HCT116 (cell line): ENCODE results near the gene CDK2AP2. TPM values are rescaled to one million over a fixed set of nuclear protein-coding genes. Genes with fewer than 3 reads are reported as not detected.
A peak's percentile ranks its signal among the peaks of the same experiment; 100 is the strongest.

Experiments
- ATAC-seq: fragments of 200-7000 bp; cut with Tn5 transposase; 2 replicates; pipeline ENCODE4 v1.9.1; 2020; ENCODE audit warnings: mild to moderate bottlenecking, moderate library complexity
- BruUV-seq: library from RNA; stranded (reverse); fragments of 400-500 nt; replicated peaks from 2 replicates; lab custom pipeline; 2021; lab: Mats Ljungman, UMichigan
- CTCF ChIA-PET: fragments of 300-600 bp; sonication (Branson Sonifier 250); formaldehyde crosslinking; loops from one replicate; lab custom pipeline; 2021; ENCODE audit warnings: antibody characterized with exemption; lab: Charles Lee
- POLR2A ChIA-PET: fragments of 300-600, 350-600 bp; sonication (Branson Sonifier 250); formaldehyde crosslinking; loops from one replicate; lab custom pipeline; 2021; ENCODE audit warnings: antibody characterized with exemption; lab: Charles Lee
- RAD21 ChIA-PET, 2 experiments: fragments of 300-600 bp; sonication (Branson Sonifier 250); formaldehyde crosslinking; loops; one replicate each; lab custom pipeline; 2023; ENCODE audit warnings: low total read pairs in 2 of 2; ENCODE audit not compliant: uncharacterized antibody in 2 of 2, unreplicated experiment in 2 of 2, low non-redundant PET in 1 of 2; lab: Charles Lee
- DNase-seq: peaks from one replicate; pipeline ENCODE4 v3.0.0-alpha.2; 2010; ENCODE audit warnings: low read depth, low spot score
- H2AFZ ChIP-seq: fragments of 200-600 bp; shearing (Covaris generic), sonication (generic); 2 replicates; pipeline ENCODE4 v1.6.1; 2017; ENCODE audit warnings: low read depth, mixed run types, mixed read lengths, antibody characterized with exemption, low read length; ENCODE audit not compliant: poor library complexity, severe bottlenecking
- H3K27ac ChIP-seq: 2 replicates; pipeline ENCODE4 v1.5.1; 2012; ENCODE audit warnings: low read depth, low read length
- H3K27me3 ChIP-seq: fragments of 200-600 bp; sonication (generic); 2 replicates; pipeline ENCODE4 v1.6.1; 2016; ENCODE audit warnings: mixed run types, low read length, mixed read lengths; ENCODE audit not compliant: insufficient read depth
- H3K36me3 ChIP-seq, 2 experiments: fragments of 200-500 bp in 1 of 2; fragments of 200-600 bp in 1 of 2; sonication (Bioruptor generic) in 1 of 2; sonication (generic) in 1 of 2; 2 replicates each; pipeline versions ENCODE4 v1.5.1 to v1.6.1; 2014 to 2016; ENCODE audit warnings: low read length in 2 of 2, inconsistent platforms in 1 of 2, mixed read lengths in 1 of 2, mixed run types in 1 of 2; ENCODE audit not compliant: insufficient read depth in 2 of 2, control insufficient read depth in 1 of 2
- H3K4me1 ChIP-seq, 2 experiments: fragments of 200-600 bp in 1 of 2; sonication (generic) in 1 of 2; 2 replicates each; pipeline versions ENCODE4 v1.5.1 to v1.6.1; 2012 to 2017; ENCODE audit warnings: low read length in 2 of 2, inconsistent platforms in 1 of 2, mild to moderate bottlenecking in 1 of 2, mixed read lengths in 1 of 2, mixed run types in 1 of 2, moderate library complexity in 1 of 2; ENCODE audit not compliant: insufficient read depth in 2 of 2, control insufficient read depth in 1 of 2
- H3K4me2 ChIP-seq: fragments of 200-600 bp; sonication (generic); 2 replicates; pipeline ENCODE4 v1.6.1; 2017; ENCODE audit warnings: mixed run types, low read length, mixed read lengths
- H3K4me3 ChIP-seq, 2 experiments: fragments of 200-600 bp in 1 of 2; sonication (generic) in 1 of 2; replicated peaks in 1 of 2; 2 replicates each; pipeline ENCODE4 v1.5.1; 2011 to 2016; ENCODE audit warnings: low read length in 2 of 2, control low read depth in 1 of 2, low read depth in 1 of 2, mild to moderate bottlenecking in 1 of 2, mixed read lengths in 1 of 2, mixed run types in 1 of 2
- H3K79me2 ChIP-seq: fragments of 200-600 bp; sonication (generic); 2 replicates; pipeline ENCODE4 v1.6.1; 2017; ENCODE audit warnings: mild to moderate bottlenecking, mixed run types, low read length, moderate library complexity, mixed read lengths; ENCODE audit not compliant: insufficient read depth
- H3K9ac ChIP-seq: fragments of 200-600 bp; sonication (generic); 2 replicates; pipeline ENCODE4 v1.6.1; 2016; ENCODE audit warnings: low read length, mixed read lengths
- H3K9me2 ChIP-seq: fragments of 200-600 bp; sonication (generic), shearing (Covaris generic); 2 replicates; pipeline ENCODE4 v1.6.1; 2017; ENCODE audit warnings: mixed run types, mild to moderate bottlenecking, moderate library complexity; ENCODE audit not compliant: insufficient read depth
- H3K9me3 ChIP-seq, 2 experiments: fragments of 200-500 bp in 1 of 2; fragments of 200-600 bp in 1 of 2; sonication (Bioruptor generic) in 1 of 2; sonication (generic) in 1 of 2; 2 replicates each; pipeline ENCODE4 v1.6.1; 2014 to 2017; ENCODE audit warnings: low read length in 2 of 2, mixed read lengths in 2 of 2, inconsistent platforms in 1 of 2, low read depth in 1 of 2, mild to moderate bottlenecking in 1 of 2, mixed run types in 1 of 2, moderate library complexity in 1 of 2; ENCODE audit not compliant: control insufficient read depth in 1 of 2, insufficient read depth in 1 of 2
- H4K20me1 ChIP-seq: fragments of 200-600 bp; sonication (generic), shearing (Covaris generic); 2 replicates; pipeline ENCODE4 v1.6.1; 2017; ENCODE audit warnings: mixed run types, mild to moderate bottlenecking, moderate library complexity; ENCODE audit not compliant: insufficient read depth
- EGR1 ChIP-seq: IDR thresholded peaks from 2 replicates; pipeline ENCODE4 v1.6.1; 2012; ENCODE audit warnings: low read depth
- ELF1 ChIP-seq: IDR thresholded peaks from 2 replicates; pipeline ENCODE4 v1.6.1; 2012; ENCODE audit warnings: low read depth, borderline replicate concordance
- EZH2 ChIP-seq: fragments of 200-600 bp; sonication (generic); IDR thresholded peaks from 2 replicates; pipeline ENCODE4 v1.6.1; 2017; ENCODE audit warnings: antibody characterized with exemption, mixed run types
- EZH2phosphoT487 ChIP-seq: fragments of 200-600 bp; IDR thresholded peaks from 2 replicates; pipeline ENCODE4 v1.6.1; 2018; ENCODE audit warnings: antibody characterized with exemption, borderline replicate concordance
- FOSL1 ChIP-seq: IDR thresholded peaks from 2 replicates; pipeline ENCODE4 v1.6.1; 2012; ENCODE audit warnings: low read depth
- JUND ChIP-seq: IDR thresholded peaks from 2 replicates; pipeline ENCODE4 v1.6.1; 2012
- POLR2A ChIP-seq: IDR thresholded peaks from 2 replicates; pipeline ENCODE4 v1.7.0; 2011; ENCODE audit warnings: borderline replicate concordance; ENCODE audit not compliant: insufficient read depth, insufficient read length; ENCODE audit errors: extremely low read depth
- POLR2AphosphoS5 ChIP-seq: IDR thresholded peaks from 2 replicates; pipeline ENCODE4 v1.6.1; 2011; ENCODE audit warnings: mild to moderate bottlenecking, low read depth, low read length, moderate library complexity
- SIN3A ChIP-seq: IDR thresholded peaks from 2 replicates; pipeline ENCODE4 v1.6.1; 2012; ENCODE audit warnings: low read depth
- SP1 ChIP-seq: IDR thresholded peaks from 2 replicates; pipeline ENCODE4 v1.6.1; 2012; ENCODE audit warnings: low read depth
- SRF ChIP-seq: IDR thresholded peaks from 2 replicates; pipeline ENCODE4 v1.6.1; 2012; ENCODE audit warnings: low read depth
- YY1 ChIP-seq: IDR thresholded peaks from 2 replicates; pipeline ENCODE4 v1.6.1; 2011; ENCODE audit warnings: low read length, low read depth, moderate library complexity, mild to moderate bottlenecking; ENCODE audit not compliant: insufficient replicate concordance; ENCODE audit errors: extremely low read depth
- ZFX ChIP-seq: fragments of 450-650 bp; IDR thresholded peaks from 2 replicates; pipeline ENCODE4 v1.6.1; 2017
- ZNF274 ChIP-seq: fragments of 200-500 bp; sonication (Bioruptor generic); IDR thresholded peaks from 2 replicates; pipeline ENCODE4 v1.6.1; 2014; ENCODE audit warnings: mild to moderate bottlenecking, low read depth, low read length, inconsistent platforms
- intact Hi-C: fragments of 100-400 bp; cut with micrococcal nuclease; formaldehyde crosslinking; loops from 2 replicates; pipeline ENCODE4 v1.10.0; 2022
- total RNA-seq: library from RNA; stranded (reverse); gene quantifications from one replicate; pipeline ENCODE4 v1.2.1, GENCODE V29; 2021; ENCODE audit not compliant: unreplicated experiment
- TF ChIP-seq, protein P1 (sequence below): IDR thresholded peaks from 2 replicates; pipeline ENCODE4 v1.6.1; 2011; ENCODE audit warnings: mild to moderate bottlenecking, low read length, moderate library complexity; ENCODE audit not compliant: insufficient replicate concordance; ENCODE audit errors: extremely low read depth
- TF ChIP-seq, protein P2 (sequence below): IDR thresholded peaks from 2 replicates; pipeline ENCODE4 v1.6.1; 2012
- TF ChIP-seq, protein P3 (sequence below): IDR thresholded peaks from 2 replicates; pipeline ENCODE4 v1.6.1; 2012; ENCODE audit warnings: low read depth
- TF ChIP-seq, protein P4 (sequence below), 3 experiments: fragments of 200-600 bp in 1 of 3; sonication (generic) in 1 of 3; IDR thresholded peaks in 2 of 3; conservative IDR thresholded peaks in 1 of 3; 2 replicates each; pipeline ENCODE4 v1.5.1; 2012 to 2017; ENCODE audit warnings: low read depth in 2 of 3, low read length in 2 of 3, antibody characterized with exemption in 1 of 3, borderline replicate concordance in 1 of 3, control low read depth in 1 of 3, mild to moderate bottlenecking in 1 of 3, mixed read lengths in 1 of 3, mixed run types in 1 of 3, moderate library complexity in 1 of 3; ENCODE audit not compliant: insufficient read depth in 1 of 3

CDK2AP2 gene
- total RNA-seq, 1 experiment from 2014 or later: 53.6 TPM

DNA sequence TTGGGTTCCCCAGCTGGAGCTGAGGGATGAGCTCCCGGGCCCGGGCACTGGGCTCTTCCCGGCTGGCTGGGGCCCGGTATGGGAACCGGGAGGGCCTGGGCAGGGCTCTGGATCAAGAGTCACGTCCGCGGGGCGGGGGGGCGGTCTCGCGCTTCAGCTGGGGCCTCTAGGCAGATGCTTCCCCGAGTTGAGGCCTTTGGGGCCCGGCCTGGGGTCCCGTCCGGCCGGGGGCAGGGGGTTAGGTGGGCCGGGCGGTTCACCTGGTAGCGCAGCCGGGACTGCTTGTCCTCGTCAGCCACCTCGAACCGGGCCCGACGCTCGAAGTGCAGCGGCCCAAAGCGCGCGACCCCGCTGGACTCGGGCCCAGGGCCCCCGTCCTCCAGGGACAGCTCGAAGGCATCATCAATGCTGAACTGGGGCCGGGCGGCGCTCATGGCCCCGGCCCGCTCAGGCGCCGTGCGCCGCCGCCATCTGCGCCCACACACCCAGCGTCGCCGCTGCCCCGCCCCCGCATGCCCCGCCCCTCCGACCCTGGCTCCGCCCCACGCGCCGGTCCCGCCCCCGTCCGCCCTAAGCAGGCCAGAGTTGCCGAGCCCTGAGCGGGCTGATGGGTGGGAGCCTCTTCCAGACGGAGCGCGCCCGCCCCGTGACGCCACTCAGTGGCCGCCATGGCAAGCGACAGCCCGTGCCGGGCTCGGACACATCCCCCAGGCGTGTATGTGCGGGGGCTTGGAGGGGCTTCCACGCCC, 39.0 kb downstream of the CDK2AP2 start, which contains the start of gene TMEM134:
TSS of gene TMEM134 (minus strand) at position 493 of the 749 bp plus-strand sequence. CDS start at position 434, 59 bp downstream.
- RAD21 ChIA-PET: interaction anchor here in 1 of 2 experiments (1.4 to 2.2 kb wide), 2 partner anchors 67 to 86 kb away, joined by 3 to 6 read pairs; partner anchors contain the start of gene PPP1CA
- H3K27ac ChIP-seq: peak within 1 kb of the TSS; percentile 88
- no peaks in the 10 kb centered on the region for H4K20me1 ChIP-seq
- H2AFZ ChIP-seq: no peak within 1 kb of the TSS
- no peaks in the 10 kb centered on the region for H3K9me2 ChIP-seq
- CTCF ChIA-PET: interaction anchor here (1.9 kb wide), 1 partner anchor 67 kb away, joined by 8 read pairs; the partner anchor contains the start of gene PPP1CA
- peak within 1 kb of the TSS; percentile 82 to 95 for H3K4me3 ChIP-seq
- DNase-seq: peak; percentile 82
- peaks cover 15% of the 10 kb centered on the region; the same call in 1 of the 2 replicates for H3K79me2 ChIP-seq
- no peaks in the 10 kb centered on the region for H3K9me3 ChIP-seq
- no peaks in the 10 kb centered on the region for H3K27me3 ChIP-seq
- intact Hi-C loops: loop anchor here (1.0 to 5.0 kb wide), 4 partner anchors 37 to 117 kb away; partner anchors contain the start of genes POLD4 and RPS6KB2
- POLR2A ChIA-PET: interaction anchor here (1.0 to 2.1 kb wide), 4 partner anchors 11 to 77 kb away, joined by 3 to 9 read pairs (median 3); partner anchors contain the start of genes AIP and RAD9A
- H3K4me2 ChIP-seq: peak within 1 kb of the TSS; percentile 100
- BruUV-seq: no TSS peak
- H3K4me1 ChIP-seq: peaks cover 25 to 45% of the 10 kb centered on the region in 2 experiments
- no peaks in the 10 kb centered on the region for H3K36me3 ChIP-seq
- H3K9ac ChIP-seq: peak within 1 kb of the TSS; percentile 95
- peak; percentile 71 for ATAC-seq
- TF ChIP-seq EZH2: no peak
- TF ChIP-seq EZH2phosphoT487: no peak
- TF ChIP-seq, protein P1, sequence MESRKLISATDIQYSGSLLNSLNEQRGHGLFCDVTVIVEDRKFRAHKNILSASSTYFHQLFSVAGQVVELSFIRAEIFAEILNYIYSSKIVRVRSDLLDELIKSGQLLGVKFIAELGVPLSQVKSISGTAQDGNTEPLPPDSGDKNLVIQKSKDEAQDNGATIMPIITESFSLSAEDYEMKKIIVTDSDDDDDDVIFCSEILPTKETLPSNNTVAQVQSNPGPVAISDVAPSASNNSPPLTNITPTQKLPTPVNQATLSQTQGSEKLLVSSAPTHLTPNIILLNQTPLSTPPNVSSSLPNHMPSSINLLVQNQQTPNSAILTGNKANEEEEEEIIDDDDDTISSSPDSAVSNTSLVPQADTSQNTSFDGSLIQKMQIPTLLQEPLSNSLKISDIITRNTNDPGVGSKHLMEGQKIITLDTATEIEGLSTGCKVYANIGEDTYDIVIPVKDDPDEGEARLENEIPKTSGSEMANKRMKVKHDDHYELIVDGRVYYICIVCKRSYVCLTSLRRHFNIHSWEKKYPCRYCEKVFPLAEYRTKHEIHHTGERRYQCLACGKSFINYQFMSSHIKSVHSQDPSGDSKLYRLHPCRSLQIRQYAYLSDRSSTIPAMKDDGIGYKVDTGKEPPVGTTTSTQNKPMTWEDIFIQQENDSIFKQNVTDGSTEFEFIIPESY: no peak
- no peak for TF ChIP-seq SP1
- TF ChIP-seq, protein P2, sequence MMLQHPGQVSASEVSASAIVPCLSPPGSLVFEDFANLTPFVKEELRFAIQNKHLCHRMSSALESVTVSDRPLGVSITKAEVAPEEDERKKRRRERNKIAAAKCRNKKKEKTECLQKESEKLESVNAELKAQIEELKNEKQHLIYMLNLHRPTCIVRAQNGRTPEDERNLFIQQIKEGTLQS: no peak
- TF ChIP-seq ZNF274: no peak
- peak; percentile 84 for TF ChIP-seq ZFX
- no peak for TF ChIP-seq EGR1
- peak; percentile 87 for TF ChIP-seq POLR2AphosphoS5
- no peak for TF ChIP-seq SIN3A
- TF ChIP-seq, protein P3, sequence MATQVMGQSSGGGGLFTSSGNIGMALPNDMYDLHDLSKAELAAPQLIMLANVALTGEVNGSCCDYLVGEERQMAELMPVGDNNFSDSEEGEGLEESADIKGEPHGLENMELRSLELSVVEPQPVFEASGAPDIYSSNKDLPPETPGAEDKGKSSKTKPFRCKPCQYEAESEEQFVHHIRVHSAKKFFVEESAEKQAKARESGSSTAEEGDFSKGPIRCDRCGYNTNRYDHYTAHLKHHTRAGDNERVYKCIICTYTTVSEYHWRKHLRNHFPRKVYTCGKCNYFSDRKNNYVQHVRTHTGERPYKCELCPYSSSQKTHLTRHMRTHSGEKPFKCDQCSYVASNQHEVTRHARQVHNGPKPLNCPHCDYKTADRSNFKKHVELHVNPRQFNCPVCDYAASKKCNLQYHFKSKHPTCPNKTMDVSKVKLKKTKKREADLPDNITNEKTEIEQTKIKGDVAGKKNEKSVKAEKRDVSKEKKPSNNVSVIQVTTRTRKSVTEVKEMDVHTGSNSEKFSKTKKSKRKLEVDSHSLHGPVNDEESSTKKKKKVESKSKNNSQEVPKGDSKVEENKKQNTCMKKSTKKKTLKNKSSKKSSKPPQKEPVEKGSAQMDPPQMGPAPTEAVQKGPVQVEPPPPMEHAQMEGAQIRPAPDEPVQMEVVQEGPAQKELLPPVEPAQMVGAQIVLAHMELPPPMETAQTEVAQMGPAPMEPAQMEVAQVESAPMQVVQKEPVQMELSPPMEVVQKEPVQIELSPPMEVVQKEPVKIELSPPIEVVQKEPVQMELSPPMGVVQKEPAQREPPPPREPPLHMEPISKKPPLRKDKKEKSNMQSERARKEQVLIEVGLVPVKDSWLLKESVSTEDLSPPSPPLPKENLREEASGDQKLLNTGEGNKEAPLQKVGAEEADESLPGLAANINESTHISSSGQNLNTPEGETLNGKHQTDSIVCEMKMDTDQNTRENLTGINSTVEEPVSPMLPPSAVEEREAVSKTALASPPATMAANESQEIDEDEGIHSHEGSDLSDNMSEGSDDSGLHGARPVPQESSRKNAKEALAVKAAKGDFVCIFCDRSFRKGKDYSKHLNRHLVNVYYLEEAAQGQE: no peak
- no peak for TF ChIP-seq SRF
- no peak for TF ChIP-seq FOSL1
- TF ChIP-seq, protein P4, sequence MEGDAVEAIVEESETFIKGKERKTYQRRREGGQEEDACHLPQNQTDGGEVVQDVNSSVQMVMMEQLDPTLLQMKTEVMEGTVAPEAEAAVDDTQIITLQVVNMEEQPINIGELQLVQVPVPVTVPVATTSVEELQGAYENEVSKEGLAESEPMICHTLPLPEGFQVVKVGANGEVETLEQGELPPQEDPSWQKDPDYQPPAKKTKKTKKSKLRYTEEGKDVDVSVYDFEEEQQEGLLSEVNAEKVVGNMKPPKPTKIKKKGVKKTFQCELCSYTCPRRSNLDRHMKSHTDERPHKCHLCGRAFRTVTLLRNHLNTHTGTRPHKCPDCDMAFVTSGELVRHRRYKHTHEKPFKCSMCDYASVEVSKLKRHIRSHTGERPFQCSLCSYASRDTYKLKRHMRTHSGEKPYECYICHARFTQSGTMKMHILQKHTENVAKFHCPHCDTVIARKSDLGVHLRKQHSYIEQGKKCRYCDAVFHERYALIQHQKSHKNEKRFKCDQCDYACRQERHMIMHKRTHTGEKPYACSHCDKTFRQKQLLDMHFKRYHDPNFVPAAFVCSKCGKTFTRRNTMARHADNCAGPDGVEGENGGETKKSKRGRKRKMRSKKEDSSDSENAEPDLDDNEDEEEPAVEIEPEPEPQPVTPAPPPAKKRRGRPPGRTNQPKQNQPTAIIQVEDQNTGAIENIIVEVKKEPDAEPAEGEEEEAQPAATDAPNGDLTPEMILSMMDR (IDR thresholded peaks at IDR 0.05 in 2 of 3, conservative IDR thresholded peaks at IDR 0.05 in 1 of 3; ENCODE audit: borderline replicate concordance in 1 of 3, insufficient read depth in 1 of 3, low read depth in 2 of 3, low read length in 2 of 3): peak in 2 of 3 experiments; percentile 26 to 28; a peak in 2 of 6 replicates
- no peak for TF ChIP-seq ELF1
- TF ChIP-seq YY1: peak; percentile 92
- no peak for TF ChIP-seq JUND
- TF ChIP-seq POLR2A: peak; percentile 88
